Stimulated activated CD4-positive, alpha-beta T cell treated with anti-CD3 and anti-CD28 coated beads, TNF-alpha, amount 100 ng/mL, for 48 hours (primary cell): ENCODE results near the gene DRD4.

Experiments used
- DNase-seq, 3 donors: peaks; one replicate each; pipeline ENCODE4 v3.0.0-alpha.2; 2020; ENCODE audit warnings: low read depth in 3 of 3

DRD4 gene

DNA sequence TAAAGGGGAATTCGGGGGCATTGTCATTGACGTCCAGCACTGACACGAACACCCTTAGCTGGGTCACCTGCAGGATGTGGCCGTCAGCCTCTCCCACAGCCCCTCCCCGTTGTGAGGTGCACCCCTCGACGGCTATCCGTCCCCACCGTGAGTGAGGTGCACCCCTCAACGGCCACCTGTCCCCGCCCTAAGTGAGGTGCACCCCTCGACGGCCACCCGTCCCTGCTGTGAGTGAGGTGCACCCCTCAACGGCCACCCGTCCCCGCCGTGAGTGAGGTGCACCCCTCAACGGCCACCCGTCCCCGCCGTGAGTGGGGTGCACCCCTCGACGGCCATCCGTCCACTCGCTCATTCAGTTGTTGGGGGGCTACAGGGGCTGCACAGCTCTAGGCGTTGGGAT, 15.2 kb upstream of the DRD4 start:
- no peak for DNase-seq

DNA sequence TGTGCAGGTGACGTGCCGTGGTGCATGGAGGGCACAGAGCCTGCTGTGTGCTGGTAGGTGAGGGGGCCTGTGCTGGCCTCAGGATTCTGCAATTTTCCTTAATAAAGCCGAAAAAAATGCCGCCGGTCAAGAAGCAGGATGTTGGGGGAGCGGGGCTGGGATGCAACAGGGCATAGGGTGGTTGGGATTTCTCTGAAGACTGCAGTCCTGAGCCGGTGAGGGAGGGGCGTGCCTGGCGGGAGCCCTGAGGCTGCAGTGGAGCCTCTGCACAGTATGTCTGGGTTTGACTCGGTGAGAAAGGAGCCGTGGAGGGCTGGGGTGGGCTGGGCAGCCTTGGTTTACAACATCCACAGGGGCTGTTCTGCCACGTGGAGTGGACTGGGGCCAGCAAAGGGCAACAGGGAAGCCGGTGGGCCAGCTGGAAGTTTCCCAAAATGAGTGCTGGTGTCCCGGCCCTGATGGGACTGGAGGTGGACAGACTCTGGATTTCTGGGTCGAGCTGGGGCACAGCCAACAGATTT, 13.7 kb upstream of the DRD4 start:
- DNase-seq = no peak

DNA sequence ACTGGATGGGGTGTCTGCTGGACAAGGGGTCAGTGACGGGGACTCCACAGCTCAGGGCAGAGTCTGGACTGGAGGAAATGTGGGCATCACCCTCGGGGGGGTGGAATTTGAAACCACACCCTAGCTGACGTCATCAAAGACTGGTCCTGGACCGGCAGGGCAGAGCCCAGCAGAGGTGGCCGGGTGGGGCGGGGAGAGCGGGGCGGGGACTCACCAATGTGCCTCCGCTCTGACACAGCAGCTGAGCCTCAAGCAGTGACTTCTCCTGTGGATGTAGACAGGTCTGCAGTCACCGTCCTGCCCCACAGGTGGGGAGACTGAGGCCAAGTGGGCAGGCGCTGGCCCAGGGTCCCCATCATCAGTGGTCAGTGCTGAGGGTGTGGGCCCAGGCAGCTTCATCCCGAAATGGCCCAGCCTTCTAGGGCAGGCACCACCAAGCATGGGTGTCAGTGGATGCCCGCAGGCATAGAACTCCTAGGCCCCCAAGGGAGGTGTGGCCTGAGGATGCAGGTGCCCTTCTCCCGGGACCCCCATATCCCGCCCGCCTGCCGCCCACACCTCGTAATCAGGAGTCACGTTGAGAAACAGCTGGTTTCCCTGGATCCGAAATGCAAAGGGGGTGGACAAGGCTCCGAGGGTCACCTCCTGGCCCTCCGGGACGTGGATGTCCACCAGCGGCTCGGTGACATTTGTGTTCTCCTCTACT, 12.9 kb upstream of the DRD4 start:
- no peak for DNase-seq

DNA sequence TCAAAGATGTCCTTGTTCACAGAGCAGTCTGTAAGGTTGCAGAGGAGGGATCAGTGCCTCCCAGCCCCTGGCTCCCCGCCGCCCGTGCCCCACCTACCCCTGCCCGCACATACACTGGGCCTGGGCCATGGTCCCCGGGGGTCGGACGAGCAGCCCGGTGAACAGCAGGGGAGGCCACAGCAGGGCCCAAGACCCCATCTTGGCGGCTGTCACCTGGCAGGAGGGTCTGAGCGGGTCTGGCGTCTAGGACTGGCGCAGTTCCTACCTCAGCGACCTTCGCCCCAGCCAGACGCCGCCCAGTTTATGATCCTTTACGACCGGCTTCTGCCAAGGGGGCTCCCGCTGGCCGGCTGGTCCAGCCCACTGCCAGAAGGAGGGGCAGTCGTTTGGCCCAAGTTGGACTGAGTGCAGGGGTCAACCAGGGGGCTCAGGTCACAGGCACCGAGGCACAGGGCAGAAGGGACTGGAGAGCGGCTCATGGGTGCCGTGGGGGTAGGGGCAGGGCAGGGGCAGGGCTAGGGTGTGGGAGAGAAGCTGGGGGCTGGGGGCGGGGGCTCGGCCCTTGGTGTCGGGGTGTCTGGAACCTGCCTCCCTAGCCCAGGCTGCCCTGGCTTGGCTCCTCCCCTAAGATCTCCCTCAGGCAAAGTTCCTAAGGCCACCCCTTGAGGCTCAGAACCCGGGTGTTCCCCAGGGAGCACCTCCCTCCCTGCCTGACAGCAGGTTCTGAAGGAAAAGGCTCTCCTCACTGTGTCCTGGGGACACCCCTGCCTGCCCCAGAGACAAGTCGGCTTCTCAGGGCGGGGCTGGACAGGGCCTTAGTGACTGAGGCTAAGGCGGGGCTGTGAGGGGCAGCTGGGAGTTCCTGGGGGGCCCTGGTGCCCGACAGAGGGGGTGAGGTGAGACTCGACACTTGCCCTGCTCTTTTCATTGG, 12.1 kb upstream of the DRD4 start, which contains the start of gene CDHR5:
TSS of gene CDHR5 (minus strand) at position 251 of the 931 bp plus-strand sequence. CDS start at position 198, 53 bp downstream.
- no peak for DNase-seq

DNA sequence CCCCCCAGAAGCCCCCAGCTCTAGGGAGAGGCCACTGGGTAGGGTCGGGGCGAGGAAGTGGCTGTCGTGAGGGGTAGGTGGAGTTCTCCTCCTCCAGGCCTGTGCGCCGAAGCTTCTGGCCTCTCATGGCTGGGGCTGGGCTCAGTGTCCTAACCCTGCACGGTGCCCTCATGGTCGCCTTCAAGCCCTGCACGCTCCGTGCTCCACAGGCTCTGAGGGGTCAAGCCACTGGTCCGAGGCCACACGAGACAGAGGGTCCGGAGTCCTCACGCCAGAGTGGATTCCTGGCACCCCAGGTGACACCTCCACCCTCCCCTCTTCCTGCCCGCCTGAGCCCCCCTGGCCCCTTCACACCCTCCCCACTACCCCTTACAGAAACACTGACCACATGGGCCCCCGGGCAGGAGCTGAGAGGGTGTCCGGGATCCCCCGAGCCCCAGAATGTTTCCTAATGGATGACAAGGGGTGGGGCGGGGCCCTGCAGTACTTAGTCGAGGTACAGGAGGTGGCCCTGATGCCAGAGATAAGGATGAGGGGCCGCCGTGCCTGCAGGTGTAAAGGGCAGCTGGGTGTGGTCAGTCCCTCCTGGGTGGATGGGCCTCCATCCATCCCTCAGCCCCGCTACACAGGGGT, 11.3 kb upstream of the DRD4 start:
- no peak for DNase-seq

DNA sequence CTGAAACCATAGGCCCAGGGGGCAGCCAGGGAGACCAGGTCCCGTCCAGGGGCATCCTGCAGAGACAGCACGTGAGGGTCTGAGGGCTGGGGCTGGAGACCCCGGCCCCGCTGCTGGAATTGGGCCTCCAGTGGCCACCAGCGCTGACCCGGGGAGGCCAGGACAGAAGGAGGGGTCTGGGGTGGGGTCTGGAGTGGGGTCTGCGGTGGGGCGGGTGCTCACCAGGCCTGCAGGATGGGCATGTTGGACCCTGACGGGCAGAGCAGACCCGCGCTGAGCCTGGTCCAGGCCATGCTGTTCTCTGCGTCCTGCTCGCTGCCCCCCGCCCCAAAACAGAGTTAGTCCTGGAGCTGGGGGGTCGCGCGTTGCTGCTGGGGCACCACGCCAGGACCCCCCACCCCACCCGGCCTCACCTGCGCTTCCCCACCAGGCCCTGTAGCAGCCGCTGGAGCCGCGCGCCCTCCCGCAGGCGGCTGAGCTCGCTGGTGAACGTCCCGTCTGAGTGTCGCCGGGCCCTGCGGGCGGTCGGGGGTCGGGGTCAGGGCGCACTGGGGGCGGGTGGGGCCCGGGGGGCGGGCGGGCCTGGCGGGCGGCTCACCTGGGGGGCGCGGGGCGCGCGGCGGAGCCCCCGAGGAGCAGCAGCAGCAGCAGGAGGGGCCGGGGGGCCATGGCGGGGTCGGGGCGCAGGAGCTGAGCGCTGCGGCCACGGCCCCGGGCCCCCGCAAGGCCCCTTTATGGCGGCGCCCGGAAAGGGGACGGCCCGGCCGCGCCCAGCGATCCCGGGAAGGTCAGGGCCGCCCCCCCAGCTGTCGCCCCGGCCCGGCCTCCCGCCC, 10.4 kb upstream of the DRD4 start, which contains the start of gene SCT:
TSS of gene SCT (minus strand) at position 707 of the 833 bp plus-strand sequence. CDS start at position 669, 38 bp downstream.
- no peak for DNase-seq

DNA sequence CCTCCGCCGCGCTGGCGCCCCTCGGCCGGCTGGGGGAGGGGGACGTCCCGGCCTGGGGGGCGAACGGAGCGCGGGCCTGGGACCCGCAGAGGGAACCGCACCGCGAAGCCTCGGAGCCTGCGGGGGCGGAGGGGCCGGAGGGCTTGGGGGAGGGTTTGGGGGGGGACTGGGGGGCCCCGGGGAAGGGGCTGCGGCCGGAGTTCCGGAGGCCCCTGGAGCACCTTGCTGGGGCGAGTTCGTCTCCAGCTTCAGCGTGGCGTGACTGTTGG, 9.8 kb upstream of the DRD4 start:
- no peak for DNase-seq

DNA sequence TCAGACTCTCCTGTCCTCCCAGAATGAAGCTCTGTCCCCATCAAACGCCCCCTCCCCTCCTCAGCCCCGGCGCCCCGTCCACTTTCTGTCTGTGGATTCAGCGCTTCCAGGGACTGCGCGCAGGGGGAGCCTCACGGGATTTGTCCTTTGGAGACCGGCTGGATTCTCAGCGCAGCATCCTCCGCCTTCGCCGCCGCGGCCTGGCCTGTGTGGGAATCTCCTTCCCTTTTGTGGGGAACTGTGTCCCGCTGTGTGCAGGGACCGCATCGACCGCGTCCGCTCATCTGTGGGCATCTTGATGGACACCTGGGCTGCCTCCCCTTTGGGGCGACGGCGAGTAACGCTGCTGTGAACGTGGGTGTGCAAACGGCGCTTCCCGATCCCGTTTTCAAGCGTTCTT, 9.0 kb upstream of the DRD4 start:
- DNase-seq = no peak

DNA sequence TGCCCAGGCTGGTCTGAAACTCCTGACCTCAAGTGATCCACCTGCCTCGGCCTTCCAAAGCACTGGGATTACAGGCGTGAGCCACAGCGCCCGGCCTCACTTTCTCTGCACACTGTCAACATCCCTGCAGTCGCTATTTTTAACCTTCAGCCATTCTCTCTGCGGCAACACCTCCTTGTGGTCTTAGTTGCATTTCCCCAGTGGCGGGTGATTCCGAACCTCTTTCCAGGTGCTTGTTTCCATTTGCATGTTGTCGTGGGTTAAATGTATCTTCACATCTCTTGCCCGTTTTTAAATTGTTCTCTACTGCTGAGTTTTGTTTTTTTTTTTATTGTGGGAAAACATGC, 7.9 kb upstream of the DRD4 start:
- no peak for DNase-seq

DNA sequence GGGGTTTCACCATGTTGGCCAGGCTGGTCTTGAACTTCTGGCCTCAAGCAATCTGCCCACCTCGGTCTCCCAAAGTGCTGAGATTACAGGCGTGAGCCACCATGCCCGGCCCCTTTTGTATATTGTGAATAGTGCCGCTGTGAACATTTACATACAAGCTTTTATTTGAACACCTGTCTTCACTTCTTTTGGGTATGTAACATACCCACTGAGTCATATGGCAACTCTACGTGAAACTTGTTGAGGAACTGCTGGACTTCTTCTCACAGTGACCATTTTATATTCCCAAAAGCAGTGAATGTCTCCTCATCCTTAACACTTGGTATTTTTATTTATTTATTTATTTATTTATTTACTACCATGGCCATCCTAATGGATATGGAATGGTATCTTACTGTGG, 6.2 kb upstream of the DRD4 start:
- DNase-seq = no peak

DNA sequence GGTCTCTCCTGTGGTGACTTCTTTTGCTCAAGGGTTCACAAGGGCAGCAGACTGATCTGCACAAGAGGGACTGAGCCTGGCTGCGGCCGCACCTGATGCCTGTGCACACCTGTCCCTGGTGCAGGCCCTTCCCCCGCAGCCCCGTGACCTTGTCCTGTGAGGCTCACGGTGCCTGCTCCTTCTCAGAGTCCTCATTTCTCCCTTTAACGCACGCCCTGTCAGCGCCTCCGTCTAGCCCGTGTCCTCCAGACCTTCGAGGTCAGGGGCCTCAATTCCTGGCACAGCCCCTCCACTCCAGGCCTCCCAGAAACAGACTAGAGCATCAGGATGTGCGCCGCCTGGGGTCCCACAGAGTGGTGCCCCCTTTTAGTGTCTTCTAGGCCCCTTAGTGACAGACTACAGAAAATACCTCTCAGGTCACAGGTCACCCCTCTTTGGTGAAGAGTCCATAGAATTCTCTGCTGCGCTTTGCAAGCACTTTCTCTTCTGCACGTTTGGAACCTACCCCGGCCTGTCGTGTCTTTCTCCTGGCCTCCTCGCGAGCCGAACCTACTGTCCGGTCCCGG, 1.0 kb upstream of the DRD4 start:
- DNase-seq = no peak

DNA sequence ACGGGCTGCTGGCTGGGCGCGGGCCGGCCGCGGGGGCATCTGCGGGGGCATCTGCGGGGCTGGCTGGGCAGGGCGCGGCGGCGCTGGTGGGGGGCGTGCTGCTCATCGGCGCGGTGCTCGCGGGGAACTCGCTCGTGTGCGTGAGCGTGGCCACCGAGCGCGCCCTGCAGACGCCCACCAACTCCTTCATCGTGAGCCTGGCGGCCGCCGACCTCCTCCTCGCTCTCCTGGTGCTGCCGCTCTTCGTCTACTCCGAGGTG, 194 bp downstream of the DRD4 start:
- no peak for DNase-seq

DNA sequence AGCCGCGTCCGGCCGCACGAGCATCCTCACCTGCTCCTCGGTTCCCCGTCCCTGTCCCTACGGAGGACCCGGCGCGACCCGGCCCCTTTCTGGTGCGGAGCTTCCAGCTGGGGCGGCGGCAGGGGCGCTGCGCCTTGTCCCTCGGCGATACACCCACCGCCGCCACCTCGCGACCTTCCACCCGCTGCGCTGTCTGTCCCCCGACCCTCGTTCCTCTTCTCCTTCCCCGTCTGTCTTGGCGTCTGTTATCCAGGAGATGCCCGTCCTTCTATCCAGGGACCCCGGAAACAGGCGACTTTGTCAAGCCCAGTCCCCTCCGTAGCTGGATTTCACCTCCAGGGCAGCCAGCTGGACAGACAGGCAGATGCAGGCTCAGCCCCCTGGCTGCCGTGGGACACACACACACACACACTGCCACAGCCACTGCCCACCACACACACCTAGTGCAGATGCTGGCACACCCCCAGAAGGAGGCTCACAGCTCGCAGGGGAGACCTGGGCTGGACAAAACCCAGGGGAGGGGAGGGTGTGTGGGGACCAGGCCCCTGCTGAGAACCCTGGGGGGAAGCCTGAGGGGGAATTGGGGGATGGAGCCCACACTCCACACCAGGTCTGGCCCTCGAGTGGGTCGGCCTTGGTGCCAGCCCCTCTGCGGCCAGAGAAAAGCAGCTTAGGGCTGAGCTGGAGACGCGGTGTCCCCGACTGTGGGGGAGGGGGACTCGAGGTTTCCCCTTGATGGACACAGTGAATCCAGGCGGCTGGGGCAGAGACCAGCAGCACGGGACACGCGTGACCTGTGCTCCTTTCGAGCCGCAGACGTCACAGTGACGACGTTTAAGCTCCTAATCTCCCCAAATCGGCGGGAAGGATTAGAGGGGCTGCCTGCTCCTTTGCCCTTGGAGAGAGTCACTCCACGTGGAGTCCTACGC, 788 bp downstream of the DRD4 start:
- no peak for DNase-seq

DNA sequence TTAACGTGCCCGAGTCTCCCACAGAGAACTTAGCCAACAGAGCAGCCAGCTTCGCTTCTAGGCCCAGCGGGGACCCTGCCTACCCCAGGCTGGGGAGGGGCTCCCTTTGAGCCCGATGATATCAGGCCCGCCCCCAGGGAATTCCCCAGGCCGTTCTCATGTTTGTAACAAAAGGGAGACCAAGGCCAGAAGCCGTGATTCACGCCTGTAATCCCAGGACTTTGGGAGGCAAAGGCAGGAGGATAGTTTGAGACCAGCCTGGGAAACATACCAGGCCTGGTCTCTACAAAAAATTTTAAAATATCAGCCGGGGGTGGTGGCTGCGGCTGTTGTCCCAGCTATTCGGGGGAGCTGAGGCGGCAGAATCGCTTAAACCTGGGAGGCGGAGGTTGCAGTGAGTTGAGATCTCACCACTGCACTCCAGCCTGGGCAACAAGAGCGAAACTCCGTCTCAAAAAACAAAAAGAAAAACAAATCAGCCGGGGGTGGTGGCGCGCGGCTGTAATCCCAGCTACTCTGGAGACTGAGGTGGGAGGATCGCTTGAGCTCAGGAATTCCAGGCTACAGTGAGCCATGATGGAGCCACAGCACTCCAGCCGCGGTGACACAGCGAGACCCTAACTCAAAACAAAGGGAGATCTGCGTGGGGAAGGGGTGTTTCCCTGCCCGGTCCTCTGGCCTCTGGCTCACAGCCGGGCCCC, 1.7 kb downstream of the DRD4 start:
- DNase-seq = no peak

DNA sequence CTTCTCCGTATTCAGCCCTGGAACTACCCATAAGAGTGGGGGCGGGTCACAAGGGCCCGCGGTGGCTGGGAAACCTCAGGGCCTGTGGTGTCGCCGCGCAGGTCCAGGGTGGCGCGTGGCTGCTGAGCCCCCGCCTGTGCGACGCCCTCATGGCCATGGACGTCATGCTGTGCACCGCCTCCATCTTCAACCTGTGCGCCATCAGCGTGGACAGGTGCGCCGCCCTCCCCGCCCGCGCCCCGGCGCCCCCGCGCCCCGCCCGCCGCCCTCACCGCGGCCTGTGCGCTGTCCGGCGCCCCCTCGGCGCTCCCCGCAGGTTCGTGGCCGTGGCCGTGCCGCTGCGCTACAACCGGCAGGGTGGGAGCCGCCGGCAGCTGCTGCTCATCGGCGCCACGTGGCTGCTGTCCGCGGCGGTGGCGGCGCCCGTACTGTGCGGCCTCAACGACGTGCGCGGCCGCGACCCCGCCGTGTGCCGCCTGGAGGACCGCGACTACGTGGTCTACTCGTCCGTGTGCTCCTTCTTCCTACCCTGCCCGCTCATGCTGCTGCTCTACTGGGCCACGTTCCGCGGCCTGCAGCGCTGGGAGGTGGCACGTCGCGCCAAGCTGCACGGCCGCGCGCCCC, 2.4 kb downstream of the DRD4 start:
- DNase-seq = no peak

DNA sequence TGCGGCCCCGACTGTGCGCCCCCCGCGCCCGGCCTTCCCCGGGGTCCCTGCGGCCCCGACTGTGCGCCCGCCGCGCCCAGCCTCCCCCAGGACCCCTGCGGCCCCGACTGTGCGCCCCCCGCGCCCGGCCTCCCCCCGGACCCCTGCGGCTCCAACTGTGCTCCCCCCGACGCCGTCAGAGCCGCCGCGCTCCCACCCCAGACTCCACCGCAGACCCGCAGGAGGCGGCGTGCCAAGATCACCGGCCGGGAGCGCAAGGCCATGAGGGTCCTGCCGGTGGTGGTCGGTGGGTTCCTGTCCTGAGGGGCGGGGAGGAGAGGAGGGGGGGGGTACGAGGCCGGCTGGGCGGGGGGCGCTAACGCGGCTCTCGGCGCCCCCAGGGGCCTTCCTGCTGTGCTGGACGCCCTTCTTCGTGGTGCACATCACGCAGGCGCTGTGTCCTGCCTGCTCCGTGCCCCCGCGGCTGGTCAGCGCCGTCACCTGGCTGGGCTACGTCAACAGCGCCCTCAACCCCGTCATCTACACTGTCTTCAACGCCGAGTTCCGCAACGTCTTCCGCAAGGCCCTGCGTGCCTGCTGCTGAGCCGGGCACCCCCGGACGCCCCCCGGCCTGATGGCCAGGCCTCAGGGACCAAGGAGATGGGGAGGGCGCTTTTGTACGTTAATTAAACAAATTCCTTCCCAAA, 3.1 kb downstream of the DRD4 start:
- no peak for DNase-seq

DNA sequence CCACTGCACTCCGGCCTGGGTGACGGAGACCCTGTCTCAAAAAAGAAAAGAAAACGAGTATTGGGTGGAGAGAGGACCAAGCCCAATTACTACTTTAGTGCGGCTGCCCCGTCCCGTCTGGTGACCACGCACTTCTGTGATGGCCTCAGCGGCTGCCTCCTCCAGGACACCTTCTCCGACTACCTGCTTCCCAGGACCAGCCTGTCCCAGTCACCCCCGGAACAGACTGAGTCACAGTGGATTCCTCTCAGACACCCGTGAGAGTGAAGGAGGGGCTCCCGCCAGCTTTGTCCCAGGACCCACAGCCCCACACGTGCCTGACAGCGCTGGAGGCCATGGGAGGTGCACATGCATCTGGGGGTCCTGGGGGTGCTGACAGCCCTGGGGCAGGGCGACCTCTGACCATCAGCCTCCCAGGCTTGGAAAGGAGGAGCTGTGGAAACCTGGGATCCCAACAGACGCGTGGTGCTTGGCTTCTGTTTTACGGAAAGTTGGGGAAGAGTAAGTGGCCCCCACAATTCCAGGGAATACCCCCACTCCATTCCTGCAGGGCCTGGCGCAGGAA, 4.8 kb downstream of the DRD4 start:
- no peak for DNase-seq

DNA sequence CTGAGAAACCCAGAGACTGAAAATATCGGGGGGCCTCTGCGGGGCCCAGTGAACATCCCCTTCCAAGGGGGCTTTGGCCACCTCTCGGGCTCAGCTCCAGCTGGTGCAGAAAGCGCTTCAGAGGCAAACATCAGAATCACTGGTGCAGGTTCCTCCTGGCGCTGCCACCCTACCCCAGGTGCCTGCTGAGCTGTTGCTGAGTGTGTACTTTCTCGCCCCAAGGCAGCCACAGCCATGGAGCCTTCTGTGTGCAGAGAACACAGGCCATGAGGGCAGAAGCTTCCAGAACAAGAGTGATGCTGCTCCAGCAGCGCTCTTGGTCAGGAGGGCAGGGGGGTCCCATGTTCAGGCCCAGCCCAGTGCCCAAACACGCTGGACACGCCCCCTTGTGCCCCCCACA, 6.3 kb downstream of the DRD4 start:
- DNase-seq = no peak
